Measurements from ENCODE around the gene HCCS. TPM values are rescaled to one million over a fixed set of nuclear protein-coding genes. Genes with fewer than 3 reads are reported as not detected.

The HCCS gene
- total RNA-seq, 1 donor from 2014 or later: 19.5 TPM

DNA sequence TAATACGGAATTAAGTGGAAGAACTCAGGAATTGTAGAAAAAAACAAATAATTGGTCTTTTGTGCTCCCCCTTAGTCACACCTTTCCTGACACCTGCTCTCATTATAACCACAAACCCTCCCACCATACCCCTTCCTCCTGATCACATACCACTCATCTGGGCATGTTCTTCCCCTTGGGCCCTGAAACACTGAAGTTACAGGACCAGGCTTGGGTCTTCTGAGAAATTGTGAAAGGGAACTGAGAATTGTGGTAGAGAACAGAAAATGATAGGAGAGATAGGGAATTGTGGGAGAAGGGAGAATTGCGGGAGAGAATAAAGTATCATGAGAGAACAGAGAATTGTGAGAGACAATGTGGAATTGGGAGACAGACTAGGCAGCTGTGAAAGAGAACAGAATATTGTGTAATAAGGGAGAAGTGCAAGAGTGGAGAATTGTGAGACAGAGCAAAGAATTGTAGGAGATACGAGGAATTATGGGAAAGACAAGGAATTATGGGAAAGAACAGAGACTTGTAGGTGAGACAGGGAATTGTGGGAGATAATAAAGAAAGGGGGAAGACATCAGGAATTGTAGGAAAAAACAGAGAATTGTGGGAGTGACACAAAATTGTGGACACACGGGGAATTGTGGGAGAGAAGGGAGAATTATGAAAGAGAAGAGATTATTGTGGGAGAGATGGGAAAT is 2.7 kb upstream of the HCCS start:
- Histone ChIP-seq H3K4me3 (no peak overlapping the region), H3K27ac (no peak overlapping the region), H3K9me3 (no peaks in the 10 kb centered on the region), H3K27me3 (ENCODE audit: low read depth) (no peaks in the 10 kb centered on the region), H3K36me3 (no peaks in the 10 kb centered on the region), H3K4me1 (peaks cover 15% of the 10 kb centered on the region)
- intact Hi-C loops (cut with DNase I): no loop called here
- ATAC-seq (no peak), DNase-seq (no peak)
- TF ChIP-seq, protein P1, sequence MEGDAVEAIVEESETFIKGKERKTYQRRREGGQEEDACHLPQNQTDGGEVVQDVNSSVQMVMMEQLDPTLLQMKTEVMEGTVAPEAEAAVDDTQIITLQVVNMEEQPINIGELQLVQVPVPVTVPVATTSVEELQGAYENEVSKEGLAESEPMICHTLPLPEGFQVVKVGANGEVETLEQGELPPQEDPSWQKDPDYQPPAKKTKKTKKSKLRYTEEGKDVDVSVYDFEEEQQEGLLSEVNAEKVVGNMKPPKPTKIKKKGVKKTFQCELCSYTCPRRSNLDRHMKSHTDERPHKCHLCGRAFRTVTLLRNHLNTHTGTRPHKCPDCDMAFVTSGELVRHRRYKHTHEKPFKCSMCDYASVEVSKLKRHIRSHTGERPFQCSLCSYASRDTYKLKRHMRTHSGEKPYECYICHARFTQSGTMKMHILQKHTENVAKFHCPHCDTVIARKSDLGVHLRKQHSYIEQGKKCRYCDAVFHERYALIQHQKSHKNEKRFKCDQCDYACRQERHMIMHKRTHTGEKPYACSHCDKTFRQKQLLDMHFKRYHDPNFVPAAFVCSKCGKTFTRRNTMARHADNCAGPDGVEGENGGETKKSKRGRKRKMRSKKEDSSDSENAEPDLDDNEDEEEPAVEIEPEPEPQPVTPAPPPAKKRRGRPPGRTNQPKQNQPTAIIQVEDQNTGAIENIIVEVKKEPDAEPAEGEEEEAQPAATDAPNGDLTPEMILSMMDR (IDR thresholded peaks at IDR 0.05): no peak

DNA sequence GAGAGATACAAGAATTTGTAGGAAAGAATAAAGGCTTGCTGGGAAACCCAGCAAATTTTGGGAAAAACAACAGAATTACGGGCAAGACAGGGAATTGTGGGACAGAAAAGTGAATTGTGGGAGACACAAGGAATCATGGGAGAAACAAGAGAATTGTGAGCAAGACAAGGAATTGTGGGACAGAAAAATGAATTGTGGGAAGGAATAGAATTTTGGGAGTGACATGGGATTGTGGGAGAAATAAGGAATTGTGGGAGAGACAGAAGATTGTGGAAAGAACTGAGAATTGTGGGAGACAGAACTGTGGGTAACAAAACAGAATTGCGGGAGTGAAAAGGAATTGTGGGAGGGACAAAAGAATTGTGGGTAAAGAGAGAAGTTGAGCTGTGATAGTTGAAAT is 1.2 kb upstream of the HCCS start:
- Histone ChIP-seq H3K27ac (no peak overlapping the region), H3K36me3 (peaks cover 5% of the 10 kb centered on the region), H3K4me3 (no peak overlapping the region), H3K9me3 (no peaks in the 10 kb centered on the region), H3K4me1 (peaks cover 24% of the 10 kb centered on the region), H3K27me3 (ENCODE audit: low read depth) (no peaks in the 10 kb centered on the region)
- TF ChIP-seq, protein P1 (IDR thresholded peaks at IDR 0.05): no peak
- intact Hi-C loops (cut with DNase I): no loop called here
- DNase-seq (no peak), ATAC-seq (no peak)

DNA sequence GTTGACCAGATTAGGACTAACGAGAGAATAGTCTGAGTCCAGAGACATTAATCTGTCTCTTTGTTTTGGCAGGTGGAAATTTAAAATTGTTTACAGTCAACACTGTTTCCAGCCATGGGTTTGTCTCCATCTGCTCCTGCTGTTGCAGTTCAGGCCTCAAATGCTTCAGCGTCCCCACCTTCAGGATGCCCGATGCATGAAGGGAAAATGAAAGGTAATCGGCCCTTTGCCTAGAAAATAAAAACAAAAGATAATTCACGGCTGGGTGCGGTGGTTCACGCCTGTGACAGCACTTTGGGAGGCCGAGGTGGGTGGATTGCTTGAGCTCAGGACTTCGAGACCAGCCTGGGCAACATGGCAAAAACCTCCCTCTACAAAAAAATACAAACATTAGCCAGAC is 815 bp downstream of the HCCS start:
- intact Hi-C loops (cut with DNase I): no loop called here
- ATAC-seq: no peak
- peaks cover 24% of the 10 kb centered on the region for H3K4me1 ChIP-seq
- H3K4me3 ChIP-seq: peak overlapping the region; percentile 68
- H3K27me3 ChIP-seq (ENCODE audit: low read depth): no peaks in the 10 kb centered on the region
- TF ChIP-seq, protein P1 (IDR thresholded peaks at IDR 0.05): no peak
- peaks cover 23% of the 10 kb centered on the region for H3K36me3 ChIP-seq
- peak overlapping the region; percentile 86 for H3K27ac ChIP-seq
- no peak for DNase-seq
- no peaks in the 10 kb centered on the region for H3K9me3 ChIP-seq

DNA sequence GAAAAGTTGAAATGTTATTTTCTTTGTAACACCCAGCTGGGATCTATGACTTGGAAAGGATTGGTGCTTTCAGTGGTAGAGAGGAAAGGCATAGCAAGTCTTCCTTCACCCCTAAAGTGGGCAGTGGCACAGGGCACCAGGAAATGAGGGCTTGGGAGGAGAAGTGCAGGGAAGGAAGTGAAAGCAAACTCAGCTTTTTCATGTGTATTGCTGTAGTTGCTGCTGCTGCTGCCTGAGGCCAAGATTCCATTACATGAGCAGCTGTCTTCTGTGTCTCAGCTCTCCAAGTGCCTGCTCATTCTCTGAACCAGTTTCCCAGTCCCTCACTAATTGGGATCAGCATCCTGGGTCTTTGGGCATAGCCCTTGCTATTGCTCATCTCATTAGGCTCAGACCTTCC is 2.6 kb downstream of the HCCS start:
- H3K27ac ChIP-seq: no peak overlapping the region
- no peak for ATAC-seq
- intact Hi-C loops (cut with DNase I): no loop called here
- TF ChIP-seq, protein P1 (IDR thresholded peaks at IDR 0.05): no peak
- DNase-seq: no peak
- H3K4me3 ChIP-seq: no peak overlapping the region
- H3K27me3 ChIP-seq (ENCODE audit: low read depth): no peaks in the 10 kb centered on the region
- no peaks in the 10 kb centered on the region for H3K9me3 ChIP-seq
- peaks cover 24% of the 10 kb centered on the region for H3K4me1 ChIP-seq
- peaks cover 41% of the 10 kb centered on the region for H3K36me3 ChIP-seq

DNA sequence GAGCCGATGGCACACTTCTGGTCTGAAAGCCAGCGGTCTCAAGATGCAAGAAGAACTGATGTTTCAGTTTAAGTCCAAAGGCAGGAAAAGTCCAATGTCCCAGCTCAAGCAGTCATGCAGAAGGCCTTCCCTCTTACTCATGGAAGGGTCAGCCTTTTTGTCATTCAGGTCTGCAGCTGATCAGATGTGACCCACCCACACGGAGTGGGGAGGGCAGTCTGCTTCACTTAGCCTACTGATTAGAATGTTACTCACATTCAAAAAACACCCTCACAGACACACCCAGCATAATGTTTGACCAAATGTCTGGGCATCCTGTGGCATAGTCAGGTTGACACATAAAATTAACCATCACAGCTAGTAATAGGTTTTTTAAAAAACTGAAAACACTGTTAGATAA is 6.6 kb downstream of the HCCS start:
- Histone ChIP-seq H3K9me3 (no peaks in the 10 kb centered on the region), H3K4me1 (peaks cover 14% of the 10 kb centered on the region), H3K27me3 (ENCODE audit: low read depth) (no peaks in the 10 kb centered on the region), H3K27ac (no peak overlapping the region), H3K36me3 (peaks cover 72% of the 10 kb centered on the region), H3K4me3 (no peak overlapping the region)
- DNase-seq: no peak
- ATAC-seq: no peak
- intact Hi-C loops (cut with DNase I): no loop called here
- TF ChIP-seq, protein P1 (IDR thresholded peaks at IDR 0.05): no peak
